ENCODE data around the gene KRTAP12-2. TPM values are rescaled to one million over a fixed set of nuclear protein-coding genes. Genes with fewer than 3 reads are reported as not detected.
"Not testable (repeated sequence)": the region's sequence is repeated elsewhere in the genome, so short reads cannot be mapped to it uniquely, and the experiment has no call there.

The KRTAP12-2 gene
- total RNA-seq, 1 experiment from 2014 or later, result not detected

DNA sequence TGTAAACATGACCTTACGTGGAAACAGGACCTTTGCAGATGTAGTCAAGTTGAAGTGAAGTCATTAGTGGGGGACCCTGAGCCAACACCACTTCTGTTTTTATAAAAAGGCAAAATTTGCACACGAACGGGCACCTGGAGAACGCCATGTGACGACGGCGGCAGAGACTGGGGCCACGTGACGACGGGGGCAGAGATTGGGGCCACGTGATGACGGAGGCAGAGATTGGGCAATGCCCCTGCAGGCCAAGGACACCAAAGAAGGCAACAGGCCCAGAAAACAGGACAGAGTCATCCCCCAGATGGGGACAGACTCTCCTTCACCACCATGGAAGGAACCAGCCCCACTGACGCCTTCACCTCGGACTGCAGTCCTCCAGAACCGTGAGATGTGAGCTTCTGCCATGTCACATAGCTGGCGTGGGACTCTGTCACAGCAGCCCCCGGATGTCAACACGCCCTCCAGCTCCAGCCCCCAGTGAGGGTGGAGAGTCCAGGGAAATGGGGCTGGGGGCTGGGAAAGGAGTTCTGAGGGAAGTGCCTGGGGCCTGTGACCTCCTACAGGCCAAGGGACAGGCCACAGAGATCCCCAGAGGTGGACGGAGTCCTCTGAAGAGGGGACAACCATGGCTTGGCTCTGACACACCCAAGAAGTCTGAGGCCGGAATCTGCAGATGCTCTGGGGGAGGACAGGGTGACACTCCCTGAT is 16.3 kb downstream of the KRTAP12-2 start:
- DNase-seq (ENCODE audit: low spot score), result no peak

DNA sequence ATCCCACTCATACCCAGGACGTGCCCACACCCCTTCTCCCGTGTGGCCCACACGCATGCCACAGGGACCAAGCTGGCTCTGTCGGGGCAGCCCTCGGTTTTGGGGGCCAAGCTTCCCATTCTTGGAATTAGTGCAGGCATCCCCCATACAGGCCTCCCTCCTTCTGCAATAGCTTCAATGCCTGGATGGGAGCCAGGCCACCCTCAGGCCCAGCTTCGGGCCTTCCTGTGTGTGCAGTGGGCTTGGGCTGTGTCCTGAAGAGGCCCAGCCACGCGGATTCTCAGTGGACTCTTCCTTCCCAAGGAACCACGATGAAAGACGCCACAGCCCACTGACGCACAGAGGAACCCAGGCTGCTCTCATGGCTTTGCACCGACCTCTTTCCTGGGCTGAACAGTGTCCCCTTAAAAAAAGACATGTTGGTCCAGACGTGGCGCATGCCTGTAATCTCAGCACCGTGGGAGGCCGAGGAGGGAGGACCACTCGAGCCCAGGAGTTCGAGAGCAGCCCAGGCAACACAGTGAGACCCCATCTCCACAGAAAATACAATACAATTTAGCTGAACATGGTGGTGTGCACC is 17.1 kb downstream of the KRTAP12-2 start:
- no peak for DNase-seq (ENCODE audit: low spot score)

DNA sequence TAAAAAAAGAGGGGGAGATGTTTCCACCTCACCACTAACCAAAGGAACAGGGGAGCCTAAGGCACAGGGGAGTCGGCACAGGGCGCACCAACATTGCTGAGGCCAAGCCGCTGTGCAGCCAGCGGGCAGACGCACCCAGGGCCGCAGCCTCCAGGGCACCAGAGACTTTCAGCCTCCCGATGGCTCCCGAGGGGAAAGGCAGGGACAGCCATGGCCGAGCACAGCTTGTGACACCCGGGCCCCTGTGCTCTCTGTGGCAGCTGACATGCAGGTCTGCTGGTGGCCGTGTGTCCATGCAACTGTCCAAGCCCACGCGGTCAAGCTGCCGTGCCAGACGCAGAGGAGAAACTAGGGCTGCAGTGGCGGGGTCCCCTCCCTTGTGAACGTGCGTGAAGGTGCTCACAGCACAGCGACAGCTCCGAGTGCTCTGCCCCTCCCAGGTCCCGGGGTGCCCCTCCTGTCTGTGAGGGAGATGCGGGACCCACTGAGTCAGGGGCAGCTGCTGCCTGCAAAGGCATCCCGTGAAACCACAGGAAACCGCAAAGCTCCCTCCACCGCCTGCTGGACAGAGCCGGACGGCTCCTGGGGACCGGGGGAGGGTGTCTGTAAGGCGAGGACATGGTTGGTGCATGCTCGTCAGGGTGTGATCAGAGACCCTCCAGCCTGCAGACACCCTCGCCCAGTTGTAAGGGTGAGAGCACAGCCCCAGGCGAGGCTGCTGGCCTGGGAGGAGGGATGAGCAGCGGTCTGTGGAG is 18.0 kb downstream of the KRTAP12-2 start:
- DNase-seq (ENCODE audit: low spot score), result no peak

DNA sequence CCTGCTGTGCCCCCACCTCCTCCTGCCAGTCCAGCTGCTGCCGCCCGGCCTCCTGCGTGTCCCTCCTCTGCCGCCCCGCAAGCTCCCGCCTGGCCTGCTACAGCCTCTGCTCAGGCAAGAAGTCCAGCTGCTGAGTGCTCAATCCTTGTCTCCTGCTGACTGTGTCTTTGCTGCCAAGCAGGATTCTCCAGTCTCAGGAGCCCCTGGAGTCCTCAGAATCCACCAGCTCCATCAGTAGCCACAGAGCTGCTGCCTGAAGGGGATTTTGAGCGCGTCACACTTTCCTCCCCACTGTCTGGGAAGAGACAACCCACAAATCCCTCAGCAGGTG is 19.5 kb downstream of the KRTAP12-2 start:
- no peak for DNase-seq (ENCODE audit: low spot score)

DNA sequence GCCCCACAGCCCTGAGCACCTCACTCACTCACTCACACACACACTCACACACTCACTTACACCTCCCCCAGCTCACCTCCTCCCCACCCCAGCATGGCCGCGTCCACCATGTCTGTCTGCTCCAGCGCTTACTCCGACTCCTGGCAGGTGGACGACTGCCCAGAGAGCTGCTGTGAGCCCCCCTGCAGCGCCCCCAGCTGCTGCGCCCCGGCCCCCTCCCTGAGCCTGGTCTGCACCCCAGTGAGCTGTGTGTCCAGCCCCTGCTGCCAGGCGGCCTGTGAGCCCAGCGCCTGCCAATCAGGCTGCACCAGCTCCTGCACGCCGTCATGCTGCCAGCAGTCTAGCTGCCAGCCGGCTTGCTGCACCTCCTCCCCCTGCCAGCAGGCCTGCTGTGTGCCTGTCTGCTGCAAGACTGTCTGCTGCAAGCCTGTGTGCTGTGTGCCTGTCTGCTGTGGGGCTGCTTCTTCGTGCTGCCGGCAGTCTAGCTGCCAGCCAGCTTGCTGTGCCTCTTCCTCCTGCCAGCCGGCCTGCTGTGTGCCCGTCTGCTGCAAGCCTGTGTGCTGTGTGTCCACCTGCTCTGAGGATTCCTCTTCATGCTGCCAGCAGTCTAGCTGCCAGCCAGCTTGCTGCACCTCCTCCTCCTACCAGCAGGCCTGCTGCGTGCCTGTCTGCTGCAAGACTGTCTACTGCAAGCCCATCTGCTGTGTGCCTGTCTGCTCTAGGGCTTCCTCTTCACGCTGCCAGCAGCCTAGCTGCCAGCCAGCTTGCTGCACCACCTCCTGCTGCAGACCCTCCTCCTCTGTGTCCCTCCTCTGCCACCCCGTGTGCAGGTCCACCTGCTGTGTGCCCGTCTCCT is 20.1 kb downstream of the KRTAP12-2 start, which contains the start of gene KRTAP10-11:
Gene KRTAP10-11, plus strand, starts transcription at position 49 of the 856 bp plus-strand sequence. Its CDS starts 45 bp downstream, at position 94.
- not testable (repeated sequence) for DNase-seq (ENCODE audit: low spot score)

DNA sequence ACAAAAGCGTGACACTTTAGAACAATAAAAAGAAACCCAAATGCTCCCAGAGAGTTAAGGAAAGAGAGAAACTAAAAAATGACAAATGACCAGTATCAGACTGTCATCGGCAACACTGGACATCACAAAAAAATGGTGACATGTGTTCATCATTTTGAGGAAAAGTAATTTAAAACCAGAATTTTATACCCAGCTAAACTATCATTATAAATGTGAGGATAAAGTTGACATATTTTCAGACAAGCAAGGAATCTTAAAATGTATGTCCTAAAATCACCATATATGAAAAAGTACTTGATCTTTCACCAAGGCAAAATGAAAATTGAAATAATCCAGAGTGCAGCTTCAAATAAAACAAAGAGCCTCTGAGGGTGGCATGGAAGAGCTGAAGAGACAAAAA is 21.8 kb downstream of the KRTAP12-2 start:
- DNase-seq (ENCODE audit: low spot score), result no peak

DNA sequence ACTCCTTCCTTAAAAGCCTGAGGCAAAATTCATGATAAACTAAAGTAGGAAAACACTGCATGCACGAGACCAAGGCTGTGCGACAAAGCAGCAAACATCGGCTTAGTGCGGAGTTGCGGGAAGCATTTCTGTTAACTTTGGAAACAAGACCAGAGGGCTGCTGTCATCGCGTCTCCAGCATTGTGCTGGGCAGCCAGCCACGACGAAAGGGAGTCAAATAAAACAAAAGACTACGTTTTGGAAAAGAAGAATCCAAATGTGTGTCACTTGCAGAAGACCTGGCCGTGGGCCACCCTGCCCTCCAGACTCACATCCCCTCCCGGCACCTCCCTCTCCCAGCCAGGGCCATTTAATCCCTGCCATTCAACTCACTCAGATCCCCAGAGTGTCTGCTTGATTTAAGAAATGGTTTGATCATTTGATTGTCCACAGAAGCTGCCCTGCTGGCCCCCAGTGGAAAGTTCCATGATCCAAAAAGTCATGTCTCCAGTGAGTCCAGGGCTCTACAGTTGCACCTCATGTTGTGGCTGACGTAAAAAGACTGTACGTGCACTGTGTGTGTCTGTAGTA is 22.9 kb downstream of the KRTAP12-2 start:
- DNase-seq (ENCODE audit: low spot score), result no peak

DNA sequence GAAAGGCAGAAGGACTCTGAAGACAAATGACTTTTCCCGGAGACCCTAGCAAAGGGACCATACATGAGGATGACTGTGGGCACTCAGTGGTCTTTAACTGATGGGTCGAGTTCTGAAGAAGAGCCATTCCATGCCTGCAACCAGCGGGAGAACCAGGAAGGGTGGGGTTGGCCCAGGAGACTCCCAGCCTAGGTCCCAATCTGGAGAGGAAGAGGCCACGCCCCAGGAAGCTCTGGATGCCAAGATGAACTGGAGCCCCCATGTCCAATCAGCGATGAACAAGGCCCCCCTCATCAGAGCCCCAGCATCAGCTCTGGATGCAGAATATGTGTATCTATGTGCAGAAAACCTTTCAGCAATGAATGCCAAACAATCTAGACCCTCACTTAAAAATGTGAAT is 26.0 kb downstream of the KRTAP12-2 start:
- DNase-seq (ENCODE audit: low spot score), result no peak

DNA sequence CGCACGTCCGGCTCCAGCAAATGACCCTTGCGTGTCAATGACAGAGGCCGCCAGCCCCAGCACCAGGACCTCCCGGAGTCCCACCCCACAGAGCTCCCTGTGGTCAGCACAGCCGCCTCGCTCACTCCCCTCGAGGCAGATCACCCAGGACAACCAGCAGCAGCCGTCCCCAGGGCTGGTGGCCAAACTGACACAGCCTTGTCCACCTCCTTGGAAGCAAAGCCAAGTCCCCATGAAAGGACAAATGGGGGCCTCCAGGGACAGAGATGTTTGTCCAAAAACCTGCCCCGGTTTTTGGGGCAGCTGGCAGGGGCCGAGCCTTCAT is 27.4 kb downstream of the KRTAP12-2 start:
- DNase-seq (ENCODE audit: low spot score), result no peak

DNA sequence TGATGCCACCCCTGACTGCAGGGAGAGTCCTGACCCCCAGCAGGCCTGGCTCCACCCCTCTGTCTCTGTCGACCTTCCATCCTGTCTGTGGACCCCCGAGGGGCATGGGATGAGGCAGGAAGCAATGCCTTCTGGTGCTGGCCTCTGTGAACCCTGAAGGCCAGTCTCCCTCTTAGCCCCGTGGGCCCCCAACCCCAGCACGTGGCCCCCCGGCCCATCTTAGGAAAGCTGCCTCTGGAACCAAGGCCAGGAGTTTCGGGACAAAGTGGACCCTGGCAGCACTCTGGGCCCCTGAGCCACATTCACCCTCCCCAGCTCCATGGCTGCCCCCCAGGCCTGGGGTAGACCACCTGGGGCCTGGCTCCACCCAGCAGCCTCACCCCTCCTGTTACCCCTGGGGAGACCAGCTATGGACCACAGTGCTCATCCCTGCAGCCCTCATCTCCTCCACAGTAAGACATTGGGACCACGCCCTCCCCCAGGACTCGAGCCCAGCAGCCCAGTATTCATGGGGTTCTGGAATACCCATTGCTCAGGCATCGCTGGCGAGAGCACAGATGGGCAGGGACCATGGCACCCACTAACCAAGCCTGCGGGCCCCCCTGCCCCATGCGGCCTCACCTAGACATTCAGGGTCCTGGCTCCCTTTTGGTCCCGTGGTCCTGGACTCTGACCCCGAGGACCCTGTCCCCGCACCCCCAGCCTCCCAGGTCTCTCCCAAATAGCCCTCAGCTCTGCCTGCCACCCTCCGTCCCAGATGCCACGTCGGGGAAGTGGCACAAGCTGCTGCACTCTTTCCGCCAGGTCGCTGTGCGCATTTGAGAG is 28.0 kb downstream of the KRTAP12-2 start:
- DNase-seq (ENCODE audit: low spot score), result not testable (repeated sequence)

DNA sequence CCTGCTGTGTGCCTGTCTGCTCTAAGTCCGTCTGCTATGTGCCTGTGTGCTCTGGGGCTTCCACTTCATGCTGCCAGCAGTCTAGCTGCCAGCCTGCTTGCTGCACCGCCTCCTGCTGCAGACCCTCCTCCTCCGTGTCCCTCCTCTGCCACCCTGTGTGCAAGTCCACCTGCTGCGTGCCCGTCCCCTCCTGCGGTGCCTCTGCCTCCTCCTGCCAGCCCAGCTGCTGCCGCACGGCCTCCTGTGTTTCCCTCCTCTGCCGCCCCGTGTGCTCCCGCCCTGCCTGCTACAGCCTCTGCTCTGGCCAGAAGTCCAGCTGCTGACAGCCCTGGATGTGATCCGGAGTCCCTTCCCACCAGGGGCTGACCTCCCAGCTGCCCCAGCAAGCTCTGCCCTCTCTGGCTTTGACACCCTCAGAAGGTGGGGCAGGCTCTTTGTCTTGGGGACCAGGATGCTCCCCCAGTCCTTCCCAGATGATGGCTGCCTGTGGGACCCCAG is 28.8 kb downstream of the KRTAP12-2 start:
- DNase-seq (ENCODE audit: low spot score), result not testable (repeated sequence)

DNA sequence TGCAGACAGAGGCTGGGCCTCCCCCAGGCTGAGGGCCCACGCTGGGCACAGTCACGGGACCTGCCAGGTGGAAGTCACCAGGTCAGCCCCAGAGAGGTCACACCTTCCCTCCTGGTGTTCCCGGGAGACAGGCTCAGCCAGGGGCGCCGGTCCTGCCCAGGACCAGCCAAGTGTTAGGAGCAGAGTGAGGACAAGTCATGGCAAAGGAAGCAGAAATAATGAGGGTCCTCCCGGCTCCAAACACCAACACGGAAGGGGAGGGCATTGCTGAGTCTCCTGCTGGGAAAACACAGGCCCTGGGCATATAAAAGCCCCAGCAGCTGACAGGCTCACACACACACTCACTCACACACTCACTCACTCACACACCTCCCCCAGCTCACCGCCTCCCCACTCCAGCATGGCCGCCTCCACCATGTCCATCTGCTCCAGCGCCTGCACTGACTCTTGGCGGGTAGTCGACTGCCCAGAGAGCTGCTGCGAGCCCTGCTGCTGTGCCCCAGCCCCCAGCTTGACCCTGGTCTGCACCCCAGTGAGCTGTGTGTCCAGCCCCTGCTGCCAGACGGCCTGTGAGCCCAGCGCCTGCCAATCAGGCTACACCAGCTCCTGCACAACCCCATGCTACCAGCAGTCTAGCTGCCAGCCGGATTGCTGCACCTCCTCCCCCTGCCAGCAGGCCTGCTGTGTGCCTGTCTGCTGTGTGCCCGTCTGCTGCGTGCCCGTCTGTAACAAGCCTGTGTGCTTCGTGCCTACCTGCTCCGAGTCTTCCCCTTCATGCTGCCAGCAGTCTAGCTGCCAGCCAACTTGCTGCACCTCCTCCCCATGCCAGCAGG is 29.5 kb downstream of the KRTAP12-2 start, which contains the start of gene KRTAP10-10:
Gene KRTAP10-10, plus strand, starts transcription at position 339 of the 833 bp plus-strand sequence. Its CDS starts 62 bp downstream, at position 401.
- DNase-seq (ENCODE audit: low spot score), result no peak

DNA sequence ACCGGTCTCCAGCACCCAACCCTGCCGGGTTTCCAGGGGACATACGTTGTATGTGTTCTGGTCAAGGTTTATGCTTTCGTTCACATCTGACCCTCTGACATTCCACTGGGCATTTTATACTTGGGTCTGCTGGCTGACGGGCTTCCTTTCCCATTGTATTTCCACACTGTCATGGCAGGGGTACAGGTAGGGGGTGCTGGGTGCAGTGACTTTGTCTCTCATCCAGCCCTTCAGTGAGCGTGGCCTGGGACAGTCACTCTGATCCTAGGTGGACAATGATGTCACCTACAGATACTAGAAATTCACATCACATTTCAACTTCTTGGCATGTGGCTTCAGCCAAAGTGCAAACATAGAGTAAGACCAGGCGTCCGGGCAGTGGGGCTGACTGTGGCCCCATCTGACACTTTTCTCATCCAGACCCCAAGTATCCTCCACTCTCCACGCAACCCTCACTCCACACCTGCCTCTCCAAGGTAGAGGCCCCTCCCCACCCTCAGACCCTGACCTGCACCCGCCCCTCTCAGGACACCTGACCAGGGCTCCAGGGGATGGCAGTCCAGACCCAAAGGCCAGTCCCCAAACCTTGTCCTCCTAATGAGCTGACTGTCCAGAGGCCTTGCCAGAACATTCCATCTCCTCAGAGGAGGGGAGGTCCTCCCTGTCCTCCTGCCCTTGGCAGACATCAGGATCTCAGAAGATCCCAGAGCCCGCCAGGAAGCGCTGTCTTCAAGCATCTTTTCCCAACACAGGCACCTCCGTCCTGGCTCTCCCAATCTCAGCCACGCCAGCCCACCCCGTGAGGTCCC is 30.3 kb downstream of the KRTAP12-2 start:
- DNase-seq (ENCODE audit: low spot score), result no peak

DNA sequence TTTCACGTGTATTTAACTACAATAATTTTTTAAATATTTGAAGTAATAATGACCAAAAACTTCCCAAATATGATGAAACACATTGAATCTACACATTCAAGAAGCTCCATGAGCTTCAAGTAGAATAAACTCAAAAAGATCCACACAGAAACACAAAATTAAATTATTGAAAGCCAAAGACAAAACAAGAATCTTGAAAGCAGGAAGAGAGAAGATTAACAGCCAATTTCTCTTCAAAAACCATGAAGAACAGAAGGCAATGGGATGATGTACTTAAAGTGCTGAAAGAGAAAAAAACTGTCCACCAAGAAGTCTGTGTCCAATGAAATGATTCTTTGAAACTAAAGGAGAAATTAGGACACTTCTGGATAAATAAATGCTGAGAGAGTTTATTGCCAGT is 34.7 kb downstream of the KRTAP12-2 start:
- no peak for DNase-seq (ENCODE audit: low spot score)

DNA sequence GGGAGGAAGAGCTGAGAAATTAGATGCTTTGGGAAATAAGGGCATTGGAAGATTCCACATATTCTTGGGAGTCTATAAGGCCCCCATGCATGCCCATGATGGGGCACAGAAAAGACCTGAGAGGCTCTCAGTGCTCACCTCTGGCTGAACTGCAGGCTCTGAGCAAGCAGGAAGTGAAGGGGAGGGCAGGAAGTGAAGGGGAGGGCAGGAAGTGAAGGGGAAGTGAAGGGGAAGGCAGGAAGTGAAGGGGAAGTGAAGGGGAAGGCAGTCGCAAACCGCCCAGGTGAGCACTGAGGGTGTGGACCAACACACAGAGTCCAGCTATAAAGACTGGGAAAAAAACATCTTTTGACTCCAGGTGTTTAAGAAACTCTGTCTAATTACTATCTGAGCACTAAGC is 36.3 kb downstream of the KRTAP12-2 start:
- DNase-seq (ENCODE audit: low spot score), result no peak

DNA sequence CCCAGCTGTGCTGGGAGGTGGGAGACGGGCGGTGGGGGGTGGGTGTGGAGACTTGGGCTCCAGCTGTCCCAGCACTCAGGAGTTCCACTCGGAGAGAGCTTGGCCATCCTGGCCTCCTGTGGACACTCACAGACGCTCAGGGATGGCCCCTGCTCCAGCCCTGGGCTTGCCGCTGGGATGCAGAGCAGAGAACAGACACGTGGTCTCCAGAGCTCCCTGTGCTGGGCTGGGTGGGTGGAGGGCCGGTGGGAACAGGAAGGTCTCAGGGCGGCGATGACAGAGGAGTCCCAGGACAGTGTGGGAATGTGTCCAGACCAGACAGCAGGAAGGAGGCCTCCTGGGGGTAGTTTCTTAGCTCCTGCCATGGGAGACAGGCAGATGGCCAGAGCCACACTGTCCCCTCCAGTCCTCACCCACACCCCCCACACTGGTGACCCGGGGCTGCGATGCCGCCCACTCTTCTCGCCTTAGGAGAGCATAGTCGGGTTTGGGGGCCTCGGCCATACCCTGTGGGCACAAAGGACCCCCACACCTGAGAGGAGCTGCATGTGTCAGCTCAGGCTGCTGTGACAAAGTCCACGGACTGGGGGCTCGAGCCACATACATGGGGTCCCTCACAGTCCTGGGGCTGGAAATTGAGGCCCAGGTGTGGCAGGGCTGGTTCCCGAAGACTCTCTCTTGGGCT is 37.9 kb downstream of the KRTAP12-2 start:
- no peak for DNase-seq (ENCODE audit: low spot score)

DNA sequence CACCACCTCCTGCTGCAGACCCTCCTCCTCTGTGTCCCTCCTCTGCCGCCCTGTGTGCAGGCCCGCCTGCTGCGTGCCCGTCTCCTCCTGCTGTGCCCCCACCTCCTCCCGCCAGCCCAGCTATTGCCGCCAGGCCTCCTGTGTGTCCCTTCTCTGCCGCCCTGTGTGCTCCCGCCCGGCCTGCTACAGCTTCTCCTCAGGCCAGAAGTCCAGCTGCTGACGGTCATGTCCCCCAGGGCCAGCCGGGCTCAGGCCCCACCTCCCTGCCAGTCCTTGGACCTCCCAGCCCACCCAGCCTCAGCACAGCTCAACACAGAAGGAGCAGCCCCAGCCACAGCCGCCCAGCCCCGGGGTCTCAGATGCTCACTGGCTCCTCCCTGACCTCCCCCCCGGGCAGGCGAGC is 38.9 kb downstream of the KRTAP12-2 start:
- not testable (repeated sequence) for DNase-seq (ENCODE audit: low spot score)

DNA sequence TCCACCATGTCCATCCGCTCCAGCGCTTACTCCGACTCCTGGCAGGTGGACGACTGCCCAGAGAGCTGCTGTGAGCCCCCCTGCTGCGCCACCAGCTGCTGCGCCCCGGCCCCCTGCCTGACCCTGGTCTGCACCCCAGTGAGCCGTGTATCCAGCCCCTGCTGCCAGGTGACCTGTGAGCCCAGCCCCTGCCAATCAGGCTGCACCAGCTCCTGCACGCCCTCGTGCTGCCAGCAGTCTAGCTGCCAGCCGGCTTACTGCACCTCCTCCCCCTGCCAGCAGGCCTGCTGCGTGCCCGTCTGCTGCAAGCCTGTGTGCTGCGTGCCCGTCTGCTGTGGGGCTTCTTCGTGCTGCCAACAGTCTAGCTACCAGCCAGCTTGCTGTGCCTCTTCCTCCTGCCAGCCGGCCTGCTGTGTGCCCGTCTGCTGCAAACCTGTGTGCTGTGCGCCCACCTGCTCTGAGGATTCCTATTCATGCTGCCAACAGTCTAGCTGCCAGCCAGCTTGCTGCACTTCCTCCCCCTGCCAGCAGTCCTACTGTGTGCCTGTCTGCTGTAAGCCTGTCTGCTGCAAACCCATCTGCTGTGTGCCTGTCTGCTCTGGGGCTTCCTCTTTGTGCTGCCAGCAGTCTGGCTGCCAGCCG is 39.4 kb downstream of the KRTAP12-2 start:
- DNase-seq (ENCODE audit: low spot score), result not testable (repeated sequence)

Measured in A172 (cell line).